GM23248 (cell line): ENCODE data around the gene TMEM163.

Source experiments
- EZH2 ChIP-seq: fragments of 200-600 bp; sonication (generic); IDR thresholded peaks from 2 replicates; pipeline ENCODE4 v1.6.1; 2018; ENCODE audit warnings: antibody characterized with exemption, mild to moderate bottlenecking; ENCODE audit not compliant: insufficient read depth, poor library complexity, severe bottlenecking
- EZH2phosphoT487 ChIP-seq: fragments of 200-600 bp; sonication (generic); IDR thresholded peaks from 2 replicates; pipeline ENCODE4 v1.6.1; 2018; ENCODE audit warnings: antibody characterized with exemption, moderate library complexity, mild to moderate bottlenecking, low read depth; ENCODE audit not compliant: insufficient read depth

DNA sequence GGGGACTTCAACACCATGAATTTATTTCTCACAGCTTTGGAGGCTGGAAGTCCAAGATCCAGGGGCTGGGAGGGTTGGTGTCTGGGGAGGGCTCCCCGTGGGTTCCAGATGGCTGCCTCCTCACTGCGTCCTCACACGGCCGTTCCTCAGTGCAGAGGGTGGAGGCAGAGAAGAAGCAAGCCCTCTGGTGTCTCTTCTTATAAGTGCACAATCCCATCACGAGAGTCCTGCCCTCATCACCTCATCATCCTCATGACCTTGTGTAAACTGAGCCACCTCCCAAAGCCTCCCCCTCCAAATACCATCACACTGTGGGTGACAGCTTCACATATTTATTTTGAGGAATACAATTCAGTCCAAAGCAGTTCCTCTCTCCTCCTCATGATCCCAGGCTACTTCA, 26.3 kb downstream of the TMEM163 start:
- TF ChIP-seq EZH2 (no peak), EZH2phosphoT487 (no peak)
